22Rv1 (cell line): ENCODE results near the gene KANSL1.

Source experiments
- H3K27ac ChIP-seq: fragments of 450-650 bp; 2 replicates; pipeline ENCODE4 v1.5.1; 2017
- ZFX ChIP-seq: fragments of 450-650 bp; IDR thresholded peaks from 2 replicates; pipeline ENCODE4 v1.6.1; 2017; ENCODE audit warnings: antibody characterized with exemption, borderline replicate concordance
- TF ChIP-seq, protein P1 (sequence below): fragments of 450-650 bp; IDR thresholded peaks from 2 replicates; pipeline ENCODE4 v1.5.1; 2017; ENCODE audit warnings: mild to moderate bottlenecking

KANSL1 gene

DNA sequence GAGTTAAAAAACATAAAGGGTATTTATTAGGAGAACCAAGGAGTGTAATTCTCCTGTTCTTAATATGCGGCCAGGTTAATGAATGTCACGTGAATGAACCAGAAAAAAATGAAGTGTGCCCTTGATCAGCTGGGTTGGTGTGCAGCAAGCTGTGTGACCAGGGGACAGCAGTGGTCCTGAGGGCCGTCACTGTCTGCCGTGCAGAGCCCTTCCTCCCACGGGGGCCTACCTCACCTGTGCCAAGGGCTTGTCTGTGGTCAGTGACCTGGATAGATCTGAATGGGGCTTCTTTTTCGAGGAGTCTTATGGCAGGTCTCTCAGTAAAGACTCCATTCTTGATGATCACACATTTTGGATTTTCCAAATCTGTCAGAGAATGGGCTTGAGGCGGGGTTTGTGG, 211.9 kb downstream of the KANSL1 start:
- TF ChIP-seq, protein P1, sequence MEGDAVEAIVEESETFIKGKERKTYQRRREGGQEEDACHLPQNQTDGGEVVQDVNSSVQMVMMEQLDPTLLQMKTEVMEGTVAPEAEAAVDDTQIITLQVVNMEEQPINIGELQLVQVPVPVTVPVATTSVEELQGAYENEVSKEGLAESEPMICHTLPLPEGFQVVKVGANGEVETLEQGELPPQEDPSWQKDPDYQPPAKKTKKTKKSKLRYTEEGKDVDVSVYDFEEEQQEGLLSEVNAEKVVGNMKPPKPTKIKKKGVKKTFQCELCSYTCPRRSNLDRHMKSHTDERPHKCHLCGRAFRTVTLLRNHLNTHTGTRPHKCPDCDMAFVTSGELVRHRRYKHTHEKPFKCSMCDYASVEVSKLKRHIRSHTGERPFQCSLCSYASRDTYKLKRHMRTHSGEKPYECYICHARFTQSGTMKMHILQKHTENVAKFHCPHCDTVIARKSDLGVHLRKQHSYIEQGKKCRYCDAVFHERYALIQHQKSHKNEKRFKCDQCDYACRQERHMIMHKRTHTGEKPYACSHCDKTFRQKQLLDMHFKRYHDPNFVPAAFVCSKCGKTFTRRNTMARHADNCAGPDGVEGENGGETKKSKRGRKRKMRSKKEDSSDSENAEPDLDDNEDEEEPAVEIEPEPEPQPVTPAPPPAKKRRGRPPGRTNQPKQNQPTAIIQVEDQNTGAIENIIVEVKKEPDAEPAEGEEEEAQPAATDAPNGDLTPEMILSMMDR: no peak
- TF ChIP-seq ZFX: no peak
- no peak overlapping the region for H3K27ac ChIP-seq

DNA sequence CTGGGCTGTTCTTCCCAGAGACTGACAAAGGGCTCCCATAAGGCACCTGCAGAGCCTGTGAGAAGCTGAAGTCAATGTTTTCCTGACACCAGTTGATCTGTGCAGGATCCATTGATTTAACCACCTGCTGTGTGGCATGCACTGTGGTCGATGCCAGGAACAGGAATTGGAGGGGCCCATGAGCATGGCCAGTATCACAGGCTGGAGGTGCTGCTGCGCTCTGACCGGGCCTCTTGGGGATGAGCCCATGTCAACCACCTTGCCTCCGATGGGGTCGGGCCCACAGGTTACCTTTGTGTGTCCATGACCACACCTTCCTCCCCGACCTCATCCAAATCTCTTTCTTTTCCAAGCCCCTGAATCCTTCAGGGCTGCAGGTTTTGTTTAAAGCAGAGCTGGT, 212.4 kb downstream of the KANSL1 start:
- TF ChIP-seq, protein P1: no peak
- H3K27ac ChIP-seq: no peak overlapping the region
